Aortic smooth muscle cell (primary cell): ENCODE measurements around the gene FGD1. TPM values are rescaled to one million over a fixed set of nuclear protein-coding genes. Genes with fewer than 3 reads are reported as not detected.

Experiments
- total RNA-seq: library from RNA; depleted of rRNA; stranded (reverse); fragments of >200 nt; gene quantifications from 2 replicates; pipeline ENCODE4 v1.2.3, GENCODE V29; 2014

FGD1 gene
- total RNA-seq: 3.2 and 4.7 TPM in 2 replicates

GRCh38 chrX:54495814-54496516 lies at the start of gene FGD1:
Gene FGD1 (minus strand): TSS chrX:54496234. CDS start chrX:54495432, 802 bp downstream.

DNA sequence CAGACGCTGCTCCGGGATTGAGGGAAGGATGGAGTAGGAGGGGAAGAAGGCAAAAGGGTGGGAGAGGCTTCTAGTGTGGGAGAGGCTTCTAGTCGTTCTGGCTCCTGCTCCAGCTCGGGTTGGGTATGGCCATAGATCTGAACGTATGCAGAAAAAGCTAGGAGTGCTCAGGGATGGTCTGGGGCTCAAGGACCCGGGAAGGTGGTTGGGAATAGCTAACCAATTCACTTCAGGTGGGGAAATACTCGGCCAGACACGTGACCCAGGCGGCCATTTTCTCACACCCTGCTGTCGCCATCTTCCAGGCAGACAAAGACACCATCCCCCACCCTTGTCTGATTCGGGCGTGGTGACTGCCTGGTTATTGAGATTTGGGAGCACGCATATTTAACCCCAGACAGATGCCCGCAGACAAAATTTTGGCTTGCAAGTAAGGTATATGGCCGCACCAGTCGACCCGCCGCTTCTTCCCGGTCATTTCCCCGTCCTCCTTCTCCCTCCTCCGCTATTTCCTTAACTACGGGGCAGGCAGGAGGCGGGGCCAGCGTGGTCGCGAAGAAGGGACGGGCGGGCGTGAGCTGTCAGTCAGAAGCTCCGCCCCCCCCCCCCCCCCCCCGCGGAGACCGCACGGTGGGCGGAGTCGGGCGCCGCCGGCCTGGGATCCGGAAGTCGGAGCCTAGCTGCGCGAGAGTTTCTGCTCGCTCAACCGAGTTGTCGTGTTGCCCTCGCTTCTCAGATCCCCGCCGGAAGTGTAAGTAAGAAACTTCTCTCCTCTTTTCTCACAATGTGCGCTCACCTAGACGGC lies 33.7 kb upstream of the FGD1 start, which contains the start of gene GNL3L:
GNL3L (plus strand) TSS at position 668 of the 805 bp plus-strand sequence. CDS start 2,348 bp downstream, outside the sequence.

GRCh38 chrX:54439960-54440871 lies 55.8 kb downstream of the FGD1 start, which contains the start of gene TSR2:
Gene TSR2 (plus strand): TSS chrX:54440404. CDS start chrX:54440422, 18 bp downstream.

Other genes with a start within 250 kb of the FGD1 start
- 0.12 and 0.26 TPM in 2 replicates for gene WNK3, start 138.2 kb downstream of the FGD1 start, total RNA-seq
- 18.4 and 19.8 TPM in 2 replicates for gene TSR2, start 55.8 kb downstream of the FGD1 start, total RNA-seq
- gene GNL3L, start 34.0 kb upstream of the FGD1 start, total RNA-seq: 31.4 and 32.1 TPM in 2 replicates